GM18505 (cell line): ENCODE results near the gene LRP5.
"Not testable (repeated sequence)": the region's sequence is repeated elsewhere in the genome, so short reads cannot be mapped to it uniquely, and the experiment has no call there.

Experiments
- ATAC-seq: cut with Tn5 transposase; IDR thresholded peaks from one replicate; pipeline ENCODE4 v1.9.1; 2021; ENCODE audit not compliant: unreplicated experiment
- POLR2A ChIP-seq: IDR thresholded peaks from 4 replicates; pipeline ENCODE4 v1.6.1; 2011; ENCODE audit warnings: borderline replicate concordance; ENCODE audit not compliant: insufficient read depth, insufficient read length; ENCODE audit errors: extremely low read depth

The LRP5 gene

GRCh38 chr11:68390315-68390714 lies 77.9 kb downstream of the LRP5 start:
- ATAC-seq, result no peak
- TF ChIP-seq POLR2A, result no peak

GRCh38 chr11:68392822-68393221 lies 80.4 kb downstream of the LRP5 start:
- no peak for ATAC-seq

GRCh38 chr11:68396516-68396915 lies 84.1 kb downstream of the LRP5 start:
- no peak for TF ChIP-seq POLR2A
- no peak for ATAC-seq

More at GRCh38 chr11:68392822-68393221, 80.4 kb downstream of the LRP5 start:
- TF ChIP-seq POLR2A, result no peak

- ATAC-seq, result no peak
- TF ChIP-seq POLR2A, result no peak
Observed at GRCh38 chr11:68397256-68397655, 84.9 kb downstream of the LRP5 start.

- TF ChIP-seq POLR2A, result no peak
- ATAC-seq, result no peak
Observed at GRCh38 chr11:68398995-68399851, 86.8 kb downstream of the LRP5 start.

GRCh38 chr11:68399916-68400315 lies 87.5 kb downstream of the LRP5 start:
- no peak for TF ChIP-seq POLR2A
- ATAC-seq, result no peak

GRCh38 chr11:68400584-68400983 lies 88.2 kb downstream of the LRP5 start:
- ATAC-seq, result not testable (repeated sequence)

- ATAC-seq, result no peak
Observed at GRCh38 chr11:68401856-68402255, 89.5 kb downstream of the LRP5 start.

GRCh38 chr11:68402355-68403031 lies 90.1 kb downstream of the LRP5 start:
- ATAC-seq, result no peak
- TF ChIP-seq POLR2A, result no peak

More at GRCh38 chr11:68401856-68402255, 89.5 kb downstream of the LRP5 start:
- TF ChIP-seq POLR2A, result no peak

- TF ChIP-seq POLR2A, result no peak
- ATAC-seq, result no peak
Observed at GRCh38 chr11:68403424-68403823, 91.0 kb downstream of the LRP5 start.

GRCh38 chr11:68403831-68404230 lies 91.4 kb downstream of the LRP5 start:
- no peak for TF ChIP-seq POLR2A
- ATAC-seq, result no peak

- TF ChIP-seq POLR2A, result no peak
- no peak for ATAC-seq
Observed at GRCh38 chr11:68406324-68407313, 94.2 kb downstream of the LRP5 start.

GRCh38 chr11:68408512-68408911 lies 96.1 kb downstream of the LRP5 start:
- no peak for TF ChIP-seq POLR2A
- ATAC-seq, result no peak

- ATAC-seq, result no peak
- TF ChIP-seq POLR2A, result no peak
Observed at GRCh38 chr11:68409748-68410344, 97.5 kb downstream of the LRP5 start.
